ENCODE results near the gene HRH2.

The HRH2 gene

GRCh38 chr5:175742290-175742994 lies 84.6 kb downstream of the HRH2 start:
- H3K9me3 ChIP-seq (ENCODE audit: low read length): no peaks in the 10 kb centered on the region
- no peak overlapping the region for H3K27ac ChIP-seq (ENCODE audit: low read depth, low read length, poor library complexity, severe bottlenecking)
- no peaks in the 10 kb centered on the region for H3K4me1 ChIP-seq (ENCODE audit: insufficient read depth, low read length, severe bottlenecking)
- H4K20me1 ChIP-seq (ENCODE audit: insufficient read depth, low read length): no peaks in the 10 kb centered on the region
- no peak overlapping the region for H2AFZ ChIP-seq (ENCODE audit: low read length)
- H3K4me2 ChIP-seq (ENCODE audit: low read length): no peak overlapping the region
- no peaks in the 10 kb centered on the region; the same call in 1 of the 2 replicates for H3K27me3 ChIP-seq (ENCODE audit: insufficient read depth, low read length)
- no peaks in the 10 kb centered on the region for H3K36me3 ChIP-seq (ENCODE audit: insufficient read depth, low read length)
- no peak overlapping the region for H3K9ac ChIP-seq (ENCODE audit: low read length)
- TF ChIP-seq, protein P1, sequence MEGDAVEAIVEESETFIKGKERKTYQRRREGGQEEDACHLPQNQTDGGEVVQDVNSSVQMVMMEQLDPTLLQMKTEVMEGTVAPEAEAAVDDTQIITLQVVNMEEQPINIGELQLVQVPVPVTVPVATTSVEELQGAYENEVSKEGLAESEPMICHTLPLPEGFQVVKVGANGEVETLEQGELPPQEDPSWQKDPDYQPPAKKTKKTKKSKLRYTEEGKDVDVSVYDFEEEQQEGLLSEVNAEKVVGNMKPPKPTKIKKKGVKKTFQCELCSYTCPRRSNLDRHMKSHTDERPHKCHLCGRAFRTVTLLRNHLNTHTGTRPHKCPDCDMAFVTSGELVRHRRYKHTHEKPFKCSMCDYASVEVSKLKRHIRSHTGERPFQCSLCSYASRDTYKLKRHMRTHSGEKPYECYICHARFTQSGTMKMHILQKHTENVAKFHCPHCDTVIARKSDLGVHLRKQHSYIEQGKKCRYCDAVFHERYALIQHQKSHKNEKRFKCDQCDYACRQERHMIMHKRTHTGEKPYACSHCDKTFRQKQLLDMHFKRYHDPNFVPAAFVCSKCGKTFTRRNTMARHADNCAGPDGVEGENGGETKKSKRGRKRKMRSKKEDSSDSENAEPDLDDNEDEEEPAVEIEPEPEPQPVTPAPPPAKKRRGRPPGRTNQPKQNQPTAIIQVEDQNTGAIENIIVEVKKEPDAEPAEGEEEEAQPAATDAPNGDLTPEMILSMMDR (IDR thresholded peaks at IDR 0.05; ENCODE audit: low read length): no peak
- TF ChIP-seq EZH2 (IDR thresholded peaks at IDR 0.05; ENCODE audit: borderline replicate concordance, low read length): no peak
- no peaks in the 10 kb centered on the region for H3K79me2 ChIP-seq (ENCODE audit: insufficient read depth, low read length)
- H3F3A ChIP-seq (ENCODE audit: insufficient read depth, low read length): no peaks in the 10 kb centered on the region
- no peak overlapping the region for H3K4me3 ChIP-seq (ENCODE audit: low read depth, low read length, poor library complexity, severe bottlenecking)
- no peaks in the 10 kb centered on the region for H3K9me2 ChIP-seq (ENCODE audit: low read depth, low read length)

DNA sequence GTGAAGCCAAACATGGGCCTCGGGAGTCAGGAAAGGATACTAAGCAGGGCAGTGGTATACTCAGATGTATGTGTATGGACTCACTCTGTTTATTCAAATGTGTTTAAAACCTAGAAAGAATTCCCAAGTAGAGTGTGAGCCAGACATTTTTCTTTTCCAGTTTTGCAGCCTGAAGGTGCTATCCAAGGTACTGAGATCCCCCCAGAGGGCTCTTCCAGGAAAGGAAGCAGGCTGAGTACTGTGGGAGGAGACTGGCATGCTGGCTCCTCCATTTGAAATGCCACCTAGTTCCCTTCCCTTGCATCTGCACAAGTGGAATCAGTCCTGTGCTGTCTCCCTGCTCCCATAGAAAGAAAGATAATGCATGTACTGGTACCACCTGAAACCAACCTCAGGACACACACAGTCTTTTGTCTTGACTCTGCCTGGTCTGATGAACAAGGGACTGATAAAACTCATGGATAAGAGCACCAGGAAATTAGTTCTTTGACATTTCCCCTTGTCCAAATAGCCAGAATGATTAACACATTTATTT lies 85.9 kb downstream of the HRH2 start:
- Histone ChIP-seq H3K4me1 (ENCODE audit: insufficient read depth, low read length, severe bottlenecking) (no peaks in the 10 kb centered on the region), H2AFZ (ENCODE audit: low read length) (no peak overlapping the region), H3K4me3 (ENCODE audit: low read depth, low read length, poor library complexity, severe bottlenecking) (no peak overlapping the region), H4K20me1 (ENCODE audit: insufficient read depth, low read length) (no peaks in the 10 kb centered on the region), H3K79me2 (ENCODE audit: insufficient read depth, low read length) (no peaks in the 10 kb centered on the region), H3K27ac (ENCODE audit: low read depth, low read length, poor library complexity, severe bottlenecking) (no peak overlapping the region), H3K36me3 (ENCODE audit: insufficient read depth, low read length) (no peaks in the 10 kb centered on the region), H3K4me2 (ENCODE audit: low read length) (no peak overlapping the region), H3K9me2 (ENCODE audit: low read depth, low read length) (no peaks in the 10 kb centered on the region), H3K9me3 (ENCODE audit: low read length) (no peaks in the 10 kb centered on the region), H3K9ac (ENCODE audit: low read length) (no peak overlapping the region), H3K27me3 (ENCODE audit: insufficient read depth, low read length) (no peaks in the 10 kb centered on the region; the same call in 1 of the 2 replicates), H3F3A (ENCODE audit: insufficient read depth, low read length) (no peaks in the 10 kb centered on the region)
- TF ChIP-seq, protein P1 (IDR thresholded peaks at IDR 0.05; ENCODE audit: low read length): no peak
- TF ChIP-seq EZH2 (IDR thresholded peaks at IDR 0.05; ENCODE audit: borderline replicate concordance, low read length): no peak

DNA sequence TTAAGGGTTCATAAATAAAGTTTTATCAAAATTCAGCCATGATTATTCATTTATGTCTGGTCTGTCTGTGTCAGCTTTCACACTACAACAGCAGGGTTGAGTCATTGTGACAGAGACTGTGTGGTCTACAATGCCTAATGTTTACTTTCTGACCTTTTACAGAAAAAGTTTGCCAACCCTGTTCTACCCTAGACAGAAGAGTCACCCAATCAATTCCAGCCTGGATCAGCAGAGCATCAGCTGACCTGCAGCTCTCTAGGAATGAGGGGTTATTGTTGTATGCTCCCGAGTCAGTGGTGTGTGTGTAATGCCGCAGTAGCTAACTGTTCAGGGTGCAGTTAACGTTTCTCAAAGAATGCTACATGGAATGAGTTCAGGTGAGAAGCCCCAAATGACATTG lies 87.3 kb downstream of the HRH2 start:
- no peak overlapping the region for H3K9ac ChIP-seq (ENCODE audit: low read length)
- H3K27ac ChIP-seq (ENCODE audit: low read depth, low read length, poor library complexity, severe bottlenecking): no peak overlapping the region
- no peak overlapping the region for H3K4me2 ChIP-seq (ENCODE audit: low read length)
- no peaks in the 10 kb centered on the region; the same call in 1 of the 2 replicates for H3K27me3 ChIP-seq (ENCODE audit: insufficient read depth, low read length)
- no peaks in the 10 kb centered on the region for H3K4me1 ChIP-seq (ENCODE audit: insufficient read depth, low read length, severe bottlenecking)
- H3F3A ChIP-seq (ENCODE audit: insufficient read depth, low read length): no peaks in the 10 kb centered on the region
- H2AFZ ChIP-seq (ENCODE audit: low read length): no peak overlapping the region
- H3K79me2 ChIP-seq (ENCODE audit: insufficient read depth, low read length): no peaks in the 10 kb centered on the region
- no peak overlapping the region for H3K4me3 ChIP-seq (ENCODE audit: low read depth, low read length, poor library complexity, severe bottlenecking)
- TF ChIP-seq, protein P1 (IDR thresholded peaks at IDR 0.05; ENCODE audit: low read length): no peak
- no peak for TF ChIP-seq EZH2 (IDR thresholded peaks at IDR 0.05; ENCODE audit: borderline replicate concordance, low read length)
- H4K20me1 ChIP-seq (ENCODE audit: insufficient read depth, low read length): no peaks in the 10 kb centered on the region
- no peaks in the 10 kb centered on the region for H3K9me2 ChIP-seq (ENCODE audit: low read depth, low read length)
- no peaks in the 10 kb centered on the region for H3K36me3 ChIP-seq (ENCODE audit: insufficient read depth, low read length)
- no peaks in the 10 kb centered on the region for H3K9me3 ChIP-seq (ENCODE audit: low read length)

Measured in OCI-LY1 (cell line).